Esophagus squamous epithelium (tissue), 4 donors: ENCODE measurements around the gene ABCB11.

ENCODE experiments used
- POLR2A ChIP-seq, 4 donors: fragments of 450-650 bp; IDR thresholded peaks; one replicate each; pipeline ENCODE4 v1.6.1; 2017; ENCODE audit warnings: antibody characterized with exemption in 4 of 4, mild to moderate bottlenecking in 4 of 4, moderate library complexity in 3 of 4
- TF ChIP-seq, protein P1 (sequence below), 6 experiments: fragments of 450-650 bp in 4 of 6; fragments of 200-600 bp in 2 of 6; sonication (generic) in 2 of 6; IDR thresholded peaks; one replicate each; pipeline ENCODE4 v1.5.1; 2016 to 2019; ENCODE audit warnings: antibody characterized with exemption in 6 of 6, mild to moderate bottlenecking in 4 of 6, moderate library complexity in 4 of 6

DNA sequence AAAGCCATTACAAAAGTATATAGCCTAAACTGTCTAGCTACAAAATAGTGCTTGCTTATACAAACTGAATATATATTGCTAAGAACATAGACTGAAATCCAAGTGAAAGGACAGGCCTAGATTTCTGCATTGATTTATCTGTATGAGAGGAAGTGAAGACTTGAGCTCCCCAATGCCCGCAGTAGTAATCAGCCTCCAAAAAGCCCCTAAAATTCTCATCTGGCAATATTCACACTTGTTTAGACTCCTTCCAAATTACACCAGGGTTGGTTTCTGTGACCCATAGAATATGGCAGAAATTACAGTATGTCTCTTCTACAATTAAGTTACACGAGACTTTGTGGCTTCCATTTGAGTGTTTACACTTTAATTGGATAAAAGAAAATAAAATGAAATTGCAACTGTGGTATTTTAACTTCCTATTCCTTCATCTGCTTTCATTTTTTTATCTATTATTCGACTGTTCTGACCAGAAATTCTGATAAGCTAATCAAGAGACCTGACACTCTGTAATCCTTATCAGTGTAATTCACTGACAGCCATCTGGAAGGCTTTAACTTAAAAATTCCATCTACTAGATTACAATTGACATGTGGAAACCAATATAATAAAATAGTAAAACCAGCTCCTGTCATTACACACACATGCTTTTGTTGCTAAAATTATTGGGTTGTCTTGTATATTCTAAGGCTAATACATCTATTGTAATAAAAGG is 21.1 kb downstream of the ABCB11 start:
- TF ChIP-seq, protein P1, sequence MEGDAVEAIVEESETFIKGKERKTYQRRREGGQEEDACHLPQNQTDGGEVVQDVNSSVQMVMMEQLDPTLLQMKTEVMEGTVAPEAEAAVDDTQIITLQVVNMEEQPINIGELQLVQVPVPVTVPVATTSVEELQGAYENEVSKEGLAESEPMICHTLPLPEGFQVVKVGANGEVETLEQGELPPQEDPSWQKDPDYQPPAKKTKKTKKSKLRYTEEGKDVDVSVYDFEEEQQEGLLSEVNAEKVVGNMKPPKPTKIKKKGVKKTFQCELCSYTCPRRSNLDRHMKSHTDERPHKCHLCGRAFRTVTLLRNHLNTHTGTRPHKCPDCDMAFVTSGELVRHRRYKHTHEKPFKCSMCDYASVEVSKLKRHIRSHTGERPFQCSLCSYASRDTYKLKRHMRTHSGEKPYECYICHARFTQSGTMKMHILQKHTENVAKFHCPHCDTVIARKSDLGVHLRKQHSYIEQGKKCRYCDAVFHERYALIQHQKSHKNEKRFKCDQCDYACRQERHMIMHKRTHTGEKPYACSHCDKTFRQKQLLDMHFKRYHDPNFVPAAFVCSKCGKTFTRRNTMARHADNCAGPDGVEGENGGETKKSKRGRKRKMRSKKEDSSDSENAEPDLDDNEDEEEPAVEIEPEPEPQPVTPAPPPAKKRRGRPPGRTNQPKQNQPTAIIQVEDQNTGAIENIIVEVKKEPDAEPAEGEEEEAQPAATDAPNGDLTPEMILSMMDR (IDR thresholded peaks at IDR 0.05): no peak
- no peak for TF ChIP-seq POLR2A (IDR thresholded peaks at IDR 0.05)
